ENCODE data around the gene ACOX1. TPM values are rescaled to one million over a fixed set of nuclear protein-coding genes. Genes with fewer than 3 reads are reported as not detected.
A peak's percentile ranks its signal among the peaks of the same experiment; 100 is the strongest.

Gene ACOX1
- total RNA-seq, 1 donor from 2014 or later = 9.7 TPM

- H3K79me2 ChIP-seq (ENCODE audit: low read depth) = no peaks in the 10 kb centered on the region
- H3K4me1 ChIP-seq = no peaks in the 10 kb centered on the region
- H3K27ac ChIP-seq = no peak overlapping the region
- Mint-ChIP-seq H3K4me1 (peaks cover 9% of the 10 kb centered on the region), H3K36me3 (no peaks in the 10 kb centered on the region), H3K4me3 (no peak overlapping the region), H3K27me3 (ENCODE audit: insufficient read depth, low read depth) (peaks cover 5% of the 10 kb centered on the region), H3K27ac (peak overlapping the region; percentile 42), H3K9me3 (no peaks in the 10 kb centered on the region)
- peak; percentile 75 for DNase-seq (ENCODE audit: low spot score)
- no peaks in the 10 kb centered on the region for H4K20me1 ChIP-seq (ENCODE audit: low read depth)
- no peaks in the 10 kb centered on the region for H3K9me3 ChIP-seq (ENCODE audit: low read depth)
- H2AFZ ChIP-seq (replicated peaks) = peak overlapping the region; percentile 85
- H3K9ac ChIP-seq = no peak overlapping the region
- no peaks in the 10 kb centered on the region for H3K27me3 ChIP-seq
- no peaks in the 10 kb centered on the region for H3K36me3 ChIP-seq
- H3K4me2 ChIP-seq = no peak overlapping the region
- H3K4me3 ChIP-seq = no peak overlapping the region
- no peak for TF ChIP-seq EZH2 (IDR thresholded peaks at IDR 0.05)
- peak; percentile 84 for TF ChIP-seq CTCF (IDR thresholded peaks at IDR 0.05)
- TF ChIP-seq EZH2phosphoT487 (IDR thresholded peaks at IDR 0.05) = no peak
- no peaks in the 10 kb centered on the region for H3F3A ChIP-seq (ENCODE audit: low read depth)
Measured at GRCh38 chr17:76000016-76000754, 21.2 kb upstream of the ACOX1 start.

- no peaks in the 10 kb centered on the region for H3K27me3 ChIP-seq
- no peaks in the 10 kb centered on the region for H3K36me3 ChIP-seq
- no peak for TF ChIP-seq CTCF (IDR thresholded peaks at IDR 0.05)
- no peak for TF ChIP-seq EZH2phosphoT487 (IDR thresholded peaks at IDR 0.05)
- TF ChIP-seq EZH2 (IDR thresholded peaks at IDR 0.05) = no peak
- H3K79me2 ChIP-seq (ENCODE audit: low read depth) = no peaks in the 10 kb centered on the region
- H3K4me3 Mint-ChIP-seq = no peak overlapping the region
- H4K20me1 ChIP-seq (ENCODE audit: low read depth) = no peaks in the 10 kb centered on the region
- no peak overlapping the region for H3K4me3 ChIP-seq
- H2AFZ ChIP-seq (replicated peaks) = no peak overlapping the region
- H3K9me3 ChIP-seq (ENCODE audit: low read depth) = no peaks in the 10 kb centered on the region
- no peak overlapping the region for H3K9ac ChIP-seq
- no peaks in the 10 kb centered on the region for H3F3A ChIP-seq (ENCODE audit: low read depth)
- H3K9me3 Mint-ChIP-seq = no peaks in the 10 kb centered on the region
- peaks cover 9% of the 10 kb centered on the region for H3K4me1 Mint-ChIP-seq
- H3K27ac Mint-ChIP-seq = peak overlapping the region; percentile 66
- H3K36me3 Mint-ChIP-seq = no peaks in the 10 kb centered on the region
- H3K4me1 ChIP-seq = no peaks in the 10 kb centered on the region
- peaks cover 5% of the 10 kb centered on the region for H3K27me3 Mint-ChIP-seq (ENCODE audit: insufficient read depth, low read depth)
- H3K27ac ChIP-seq = no peak overlapping the region
- no peak overlapping the region for H3K4me2 ChIP-seq
- DNase-seq (ENCODE audit: low spot score) = no peak
Measured at GRCh38 chr17:75998327-75998795, 19.4 kb upstream of the ACOX1 start.

GRCh38 chr17:75996665-75997590, 18.0 kb upstream of the ACOX1 start:
- peak overlapping the region; percentile 45 for H3K9ac ChIP-seq

More at GRCh38 chr17:75996665-75997590, 18.0 kb upstream of the ACOX1 start:
- H3K27me3 ChIP-seq = no peaks in the 10 kb centered on the region
- H3F3A ChIP-seq (ENCODE audit: low read depth) = no peaks in the 10 kb centered on the region
- Mint-ChIP-seq H3K4me1 (peaks cover 9% of the 10 kb centered on the region), H3K27me3 (ENCODE audit: insufficient read depth, low read depth) (peaks cover 5% of the 10 kb centered on the region), H3K27ac (peak overlapping the region; percentile 39), H3K9me3 (no peaks in the 10 kb centered on the region), H3K4me3 (no peak overlapping the region), H3K36me3 (no peaks in the 10 kb centered on the region)
- no peaks in the 10 kb centered on the region for H4K20me1 ChIP-seq (ENCODE audit: low read depth)
- H3K36me3 ChIP-seq = no peaks in the 10 kb centered on the region
- no peak for DNase-seq (ENCODE audit: low spot score)
- no peak overlapping the region for H3K4me3 ChIP-seq
- TF ChIP-seq EZH2phosphoT487 (IDR thresholded peaks at IDR 0.05) (no peak), EZH2 (IDR thresholded peaks at IDR 0.05) (no peak), CTCF (IDR thresholded peaks at IDR 0.05) (no peak)
- H3K79me2 ChIP-seq (ENCODE audit: low read depth) = no peaks in the 10 kb centered on the region
- H2AFZ ChIP-seq (replicated peaks) = no peak overlapping the region
- H3K4me2 ChIP-seq = no peak overlapping the region
- H3K27ac ChIP-seq = no peak overlapping the region
- no peaks in the 10 kb centered on the region for H3K9me3 ChIP-seq (ENCODE audit: low read depth)
- H3K4me1 ChIP-seq = no peaks in the 10 kb centered on the region
